K562 (cell line): ENCODE measurements around the gene SCMH1. TPM values are rescaled to one million over a fixed set of nuclear protein-coding genes. Genes with fewer than 3 reads are reported as not detected.

Experiments used
- ATAC-seq: fragments of 200-7000 bp; cut with Tn5 transposase; 3 replicates; pipeline ENCODE4 v1.9.1; 2020; ENCODE audit warnings: moderate library complexity
- BruUV-seq: library from RNA; stranded (reverse); fragments of 400-500 nt; replicated peaks from 2 replicates; lab custom pipeline; 2021; lab: Mats Ljungman, UMichigan
- CTCF ChIA-PET: fragments of 300-600 bp; formaldehyde crosslinking; extraction: SDS; loops from one replicate; lab custom pipeline; 2021; ENCODE audit warnings: low intra/inter-chr PET ratio; lab: Yijun Ruan, JAX
- POLR2A ChIA-PET: fragments of 300-600, 350-650 bp; sonication (Branson Sonifier 250); formaldehyde crosslinking; extraction: SDS; loops from one replicate; lab custom pipeline; 2021; ENCODE audit warnings: antibody characterized with exemption, inconsistent platforms; lab: Yijun Ruan, JAX
- DNase-seq, 4 experiments: peaks; one replicate each; pipeline versions ENCODE4 v3.0.0 to v3.0.0-alpha.2; 2011 to 2018; ENCODE audit warnings: low spot score in 3 of 4, mixed read lengths in 3 of 4; ENCODE audit errors: extremely low read depth in 1 of 4
- FAIRE-seq: peaks from 2 replicates; lab custom pipeline; 2011; peaks lifted over from hg19 to GRCh38; lab: Jason Lieb, UNC
- H2AFZ ChIP-seq: 2 replicates; pipeline ENCODE4 v1.6.0; 2011; ENCODE audit warnings: low read depth, low read length, control low read depth, inconsistent platforms
- H3K27ac ChIP-seq: fragments of 200-600 bp; 3 replicates; pipeline ENCODE4 v1.8.0; 2011; ENCODE audit warnings: low read depth, mild to moderate bottlenecking, control low read depth, inconsistent platforms, low read length, moderate library complexity, mixed read lengths; ENCODE audit errors: extremely low read depth
- H3K27me3 ChIP-seq, 2 experiments: fragments of 300-600 bp in 1 of 2; 2 replicates in 1 of 2; 3 replicates in 1 of 2; pipeline versions ENCODE4 v1.6.0 to v1.8.0; 2011; ENCODE audit warnings: inconsistent platforms in 2 of 2, low read length in 2 of 2, mild to moderate bottlenecking in 1 of 2, mixed read lengths in 1 of 2, moderate library complexity in 1 of 2; ENCODE audit not compliant: control insufficient read depth in 2 of 2, insufficient read depth in 2 of 2
- H3K36me3 ChIP-seq: fragments of 300-600 bp; 3 replicates; pipeline ENCODE4 v1.8.0; 2011; ENCODE audit warnings: mild to moderate bottlenecking, low read length, inconsistent platforms; ENCODE audit not compliant: control insufficient read depth, insufficient read depth
- H3K4me1 ChIP-seq, 2 experiments: fragments of 200-600 bp in 1 of 2; replicated peaks in 1 of 2; 2 replicates in 1 of 2; 3 replicates in 1 of 2; pipeline versions ENCODE4 v1.5.1 to v1.8.0; 2011; ENCODE audit warnings: inconsistent platforms in 2 of 2, low read length in 2 of 2, mild to moderate bottlenecking in 1 of 2, mixed read lengths in 1 of 2, moderate library complexity in 1 of 2; ENCODE audit not compliant: control insufficient read depth in 2 of 2, insufficient read depth in 2 of 2
- H3K4me2 ChIP-seq: 2 replicates; pipeline ENCODE4 v1.6.1; 2011; ENCODE audit warnings: low read length, control low read depth, inconsistent platforms, mixed read lengths; ENCODE audit not compliant: insufficient read depth
- H3K4me3 ChIP-seq: fragments of 200-600 bp; sonication (generic), shearing (Covaris generic); 2 replicates; pipeline ENCODE4 v1.5.1; 2016; ENCODE audit warnings: control low read depth, inconsistent platforms
- H3K79me2 ChIP-seq: fragments of 200-600 bp; 3 replicates; pipeline ENCODE4 v1.8.0; 2011; ENCODE audit warnings: low read length, inconsistent platforms; ENCODE audit not compliant: control insufficient read depth, insufficient read depth
- H3K9ac ChIP-seq, 2 experiments: 2 replicates each; pipeline versions ENCODE4 v1.6.0 to v1.6.1; 2011; ENCODE audit warnings: low read depth in 2 of 2, low read length in 2 of 2, control low read depth in 1 of 2, inconsistent platforms in 1 of 2, mild to moderate bottlenecking in 1 of 2, mixed read lengths in 1 of 2; ENCODE audit not compliant: insufficient read depth in 1 of 2
- H3K9me1 ChIP-seq: one replicate; pipeline ENCODE4 v1.6.0; 2011; ENCODE audit warnings: inconsistent platforms, mild to moderate bottlenecking, low read length, moderate library complexity; ENCODE audit not compliant: control insufficient read depth, insufficient read depth
- H3K9me3 ChIP-seq: replicated peaks from 2 replicates; pipeline ENCODE4 v1.5.1; 2011; ENCODE audit warnings: low read depth, low read length, inconsistent platforms; ENCODE audit not compliant: control insufficient read depth, insufficient read depth
- H4K20me1 ChIP-seq: replicated peaks from 2 replicates; pipeline ENCODE4 v1.6.1; 2011; ENCODE audit warnings: low read length, inconsistent platforms, mixed read lengths; ENCODE audit not compliant: control insufficient read depth, insufficient read depth
- FOXJ3 ChIP-seq: sonication (generic); formaldehyde crosslinking; IDR thresholded peaks from 2 replicates; pipeline ENCODE4 v1.4.0; 2020; ENCODE audit warnings: mild to moderate bottlenecking, missing genetic modification reagents
- OTX1 ChIP-seq: fragments of 450-650 bp; formaldehyde crosslinking; IDR thresholded peaks from 2 replicates; pipeline ENCODE4 v1.4.0; 2022; ENCODE audit warnings: mild to moderate bottlenecking
- SMAD4 ChIP-seq: fragments of 250-450 bp; sonication (Bioruptor Pico); conservative IDR thresholded peaks from 2 replicates; pipeline ENCODE4 v1.8.0; 2021; ENCODE audit warnings: inconsistent platforms, mild to moderate bottlenecking, moderate library complexity
- TAF7 ChIP-seq: fragments of 450-650 bp; IDR thresholded peaks from 2 replicates; pipeline ENCODE4 v1.6.1; 2016; ENCODE audit warnings: missing genetic modification characterization, missing compliant biosample characterization
- ZKSCAN1 ChIP-seq: fragments of 150-350 bp; IDR thresholded peaks from 2 replicates; pipeline ENCODE4 v1.6.1; 2016; ENCODE audit warnings: low read depth, low read length
- ZNF124 ChIP-seq: sonication (generic); formaldehyde crosslinking; IDR thresholded peaks from 2 replicates; pipeline ENCODE4 v1.8.1; 2022; ENCODE audit warnings: missing genetic modification reagents
- ZNF586 ChIP-seq: fragments of 450-650 bp; formaldehyde crosslinking; conservative IDR thresholded peaks from 2 replicates; pipeline ENCODE4 v1.4.0; 2020; ENCODE audit warnings: mild to moderate bottlenecking, moderate library complexity
- ZNF77 ChIP-seq: fragments of 250-450 bp; sonication (Bioruptor Pico); IDR thresholded peaks from 2 replicates; pipeline ENCODE4 v1.5.0; 2020
- WGBS: fragments of 100-300 bp; shearing (Covaris generic); methylation state at CpG from one replicate; pipeline ENCODE4 v1.1.6; 2016; ENCODE audit warnings: low coverage, mixed read lengths; ENCODE audit not compliant: insufficient coverage; ENCODE audit errors: missing lambda C conversion rate; 5-methylcytosine and 5-hydroxymethylcytosine counted together
- in situ Hi-C: fragments of 300-500 bp; cut with MboI; formaldehyde crosslinking; loops from 4 replicates; pipeline ENCODE4 v1.15.0; 2018; ENCODE audit warnings: inconsistent platforms, mixed read lengths
- intact Hi-C: fragments of 100-400 bp; cut with micrococcal nuclease; formaldehyde crosslinking; loops from 2 replicates; pipeline ENCODE4 v1.14.2; 2022
- polyA plus RNA-seq, 8 experiments: library from polyadenylated mRNA; depleted of rRNA in 4 of 8; stranded (reverse) in 5 of 8; unstranded in 3 of 8; fragments of >200 nt; fragmentation: Nextera tagmentation in 2 of 8; fragmentation: Illumina TruSeq in 1 of 8; extraction: Ambion mirVana in 2 of 8; extraction: Trizol in 1 of 8; gene quantifications; 2 replicates each; pipeline versions ENCODE4 v1.2.1 to v1.2.3, GENCODE V29; 2011 to 2014; ENCODE audit warnings: inconsistent platforms in 1 of 8, missing spikeins in 1 of 8
- total RNA-seq, 7 experiments: library from RNA; depleted of rRNA in 6 of 7; stranded (reverse); fragments of >200 nt in 6 of 7; fragmentation: Illumina TruSeq in 2 of 7; extraction: Trizol in 2 of 7; gene quantifications; 2 replicates each; pipeline versions ENCODE4 v1.2.1 to v1.2.3, GENCODE V29; 2011 to 2021; ENCODE audit warnings: low replicate concordance in 1 of 7

Gene SCMH1
- total and polyA plus RNA-seq, 9 of the 15 experiments (the other 6 are each of a cell fraction or from before 2014, with no cell fraction given) = 8.5 to 37.0 (median 26.8) TPM

DNA sequence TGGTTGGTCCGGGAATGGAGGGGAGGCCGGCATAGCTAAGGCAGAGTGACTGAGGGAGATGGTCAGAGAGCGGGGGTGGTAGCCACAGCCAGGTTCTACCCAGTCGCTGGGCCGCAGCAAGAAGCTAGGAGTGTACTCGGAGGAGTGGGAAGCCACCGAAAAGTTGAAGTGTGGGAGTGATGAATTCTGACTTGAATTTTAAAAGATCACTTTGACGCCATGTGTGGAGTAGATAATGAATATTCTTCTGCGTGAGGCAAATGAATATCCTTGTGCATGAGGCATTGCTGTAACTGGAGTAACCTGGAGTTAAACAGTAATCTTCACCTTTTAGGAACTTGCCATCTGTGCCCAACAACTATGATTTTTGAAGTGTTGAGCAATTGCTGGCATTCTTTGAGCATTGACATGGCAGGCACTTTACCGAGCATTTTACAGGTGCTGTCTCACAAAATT lies 255.8 kb downstream of the SCMH1 start:
- H3K4me1 ChIP-seq = peaks cover 9 to 13% of the 10 kb centered on the region in 2 experiments; a peak in 4 of 5 replicates
- 0 out of 4 replicates have a peak overlapping the region, but pooled peaks of 1 of the 2 experiments have one; percentile 23 for H3K9ac ChIP-seq
- intact Hi-C loops = no loop called here
- POLR2A ChIA-PET = interaction anchor here (0.7 to 3.9 kb wide), 3 partner anchors 10 to 1793 kb away, joined by 3 to 24 read pairs (median 7); no protein-coding TSS in a partner anchor
- H4K20me1 ChIP-seq = peaks cover 6% of the 10 kb centered on the region
- ATAC-seq (no peak), FAIRE-seq (no peak), DNase-seq (no peak)
- CTCF ChIA-PET = no interaction called here
- TF ChIP-seq TAF7 (tag) (no peak), FOXJ3 (CRISPR knock-in tag) (no peak), ZNF77 (CRISPR knock-in tag) (no peak), SMAD4 (CRISPR knock-in tag) (no peak), ZNF586 (no peak), OTX1 (no peak), ZKSCAN1 (no peak), ZNF124 (no peak)
- WGBS = 96% methylated on average over 10 of the region's 10 CpGs
- H3K4me2 ChIP-seq = no peak overlapping the region
- H2AFZ ChIP-seq = no peak overlapping the region
- no peaks in the 10 kb centered on the region for H3K27me3 ChIP-seq
- peaks cover 100% of the 10 kb centered on the region for H3K36me3 ChIP-seq
- no TSS peak for BruUV-seq
- H3K9me3 ChIP-seq = no peaks in the 10 kb centered on the region
- H3K27ac ChIP-seq = no peak overlapping the region
- H3K9me1 ChIP-seq = peaks cover 4% of the 10 kb centered on the region
- H3K79me2 ChIP-seq = peaks cover 40% of the 10 kb centered on the region
- H3K4me3 ChIP-seq = no peak overlapping the region
- in situ Hi-C loops = no loop called here
